ENCODE results near the gene TUB.
A peak's percentile ranks its signal among the peaks of the same experiment; 100 is the strongest.

Gene TUB

DNA sequence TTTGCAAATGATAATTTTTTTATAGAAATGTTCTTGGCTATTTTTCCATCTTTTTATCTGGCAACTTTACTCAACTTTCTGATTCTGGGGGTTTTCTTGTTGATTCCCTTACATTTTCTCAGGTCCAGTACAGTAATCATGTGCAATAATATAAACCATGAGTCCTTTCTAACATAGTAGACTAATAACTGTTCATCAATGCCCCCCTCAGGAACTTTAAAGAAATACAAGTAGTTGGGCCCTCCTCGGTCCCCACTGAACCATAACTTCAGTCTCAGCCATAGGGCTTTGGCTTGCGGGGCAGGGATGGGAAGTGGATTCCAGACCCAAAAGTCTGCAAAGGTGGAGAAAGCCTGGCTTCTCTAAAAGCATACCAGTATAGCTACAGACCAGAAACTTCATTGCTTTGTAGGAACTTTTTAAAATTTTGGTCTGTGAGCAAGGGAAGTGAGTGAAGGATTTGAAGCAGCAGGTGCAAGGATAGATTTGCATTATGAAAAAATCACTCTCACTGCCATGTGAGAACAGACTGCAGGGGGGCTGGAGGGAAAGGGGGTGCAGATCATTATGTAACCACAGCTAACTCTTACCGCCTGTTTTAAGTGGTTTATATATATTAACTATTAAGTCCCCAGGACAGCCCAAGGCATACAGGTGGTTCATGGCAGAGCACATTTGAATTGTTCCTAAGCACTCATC lies 10.4 kb upstream of the TUB start:
- no peak for DNase-seq

DNA sequence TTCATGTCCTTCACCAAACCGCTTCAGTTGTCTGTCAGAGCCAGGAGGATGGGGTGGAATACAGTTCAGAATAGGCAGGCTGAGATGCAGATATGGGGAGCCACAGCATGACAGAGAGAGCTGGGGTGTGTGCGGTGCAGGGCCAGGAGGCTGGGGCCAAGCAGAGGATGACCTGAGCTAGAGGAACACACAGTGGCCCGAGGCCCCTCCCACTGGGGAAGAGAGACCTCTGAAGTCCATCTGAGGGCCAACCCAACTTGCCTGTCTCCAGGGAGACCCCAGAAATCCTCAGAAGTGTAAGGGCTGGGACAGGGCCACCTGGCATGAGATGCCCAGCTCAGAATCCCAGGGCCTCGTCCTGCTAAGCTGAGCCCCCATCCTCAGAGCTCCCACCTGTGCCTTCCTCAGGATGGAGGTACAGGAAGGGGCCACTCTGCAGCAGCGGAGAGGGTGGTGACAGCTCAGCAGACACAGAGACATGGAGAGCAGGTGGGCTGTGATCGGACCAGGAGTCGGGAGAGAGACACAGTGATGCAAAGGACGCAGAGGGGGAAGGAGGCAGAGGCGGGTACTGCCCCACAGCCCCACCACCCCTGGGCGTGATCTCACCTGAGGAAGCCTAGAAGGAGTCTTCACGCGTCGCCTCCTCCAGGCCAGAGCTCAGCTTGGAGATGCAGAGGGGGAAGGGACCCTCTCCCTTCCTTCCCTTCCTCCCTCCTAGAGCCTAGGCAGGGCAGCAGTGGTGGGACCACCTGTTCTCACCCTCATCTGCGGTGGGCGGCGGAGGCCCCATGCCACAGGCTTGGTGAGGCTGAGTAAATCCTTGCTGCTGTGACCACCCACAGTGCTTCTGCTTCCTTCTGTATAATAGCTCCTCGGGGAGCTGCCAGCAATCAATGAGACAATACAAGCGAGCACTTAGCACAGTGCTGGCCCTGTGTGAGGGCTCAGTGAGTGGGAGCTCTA lies 9.1 kb upstream of the TUB start:
- DNase-seq, result no peak

DNA sequence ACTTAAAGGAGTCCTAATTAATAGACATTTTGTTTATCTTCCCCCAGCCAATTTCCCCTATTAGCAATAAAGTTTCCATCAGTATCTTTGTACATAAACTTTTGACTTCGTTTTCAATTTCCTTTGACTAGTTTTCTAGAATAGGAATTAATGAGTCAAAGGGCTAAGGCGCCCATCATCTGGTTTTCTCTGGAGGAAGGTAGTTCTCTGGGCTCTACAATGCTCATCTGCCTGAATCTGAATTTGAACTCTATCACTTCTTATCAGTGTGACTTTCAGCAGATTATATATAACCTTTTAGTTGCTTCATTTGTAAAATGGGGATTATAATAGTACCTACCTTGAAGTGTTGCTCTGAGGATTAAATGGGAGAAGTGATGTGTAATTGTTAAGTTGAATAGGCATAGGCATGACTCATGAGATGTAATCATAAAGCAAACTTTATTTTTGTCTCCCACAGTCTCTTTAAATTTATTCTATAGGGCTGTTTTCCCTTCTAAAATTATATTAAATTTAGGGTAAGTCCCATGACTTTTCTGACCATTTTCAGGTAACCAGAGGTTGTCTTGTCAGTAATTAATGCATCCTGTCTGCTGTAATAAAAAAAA lies 5.8 kb upstream of the TUB start:
- DNase-seq, result no peak

DNA sequence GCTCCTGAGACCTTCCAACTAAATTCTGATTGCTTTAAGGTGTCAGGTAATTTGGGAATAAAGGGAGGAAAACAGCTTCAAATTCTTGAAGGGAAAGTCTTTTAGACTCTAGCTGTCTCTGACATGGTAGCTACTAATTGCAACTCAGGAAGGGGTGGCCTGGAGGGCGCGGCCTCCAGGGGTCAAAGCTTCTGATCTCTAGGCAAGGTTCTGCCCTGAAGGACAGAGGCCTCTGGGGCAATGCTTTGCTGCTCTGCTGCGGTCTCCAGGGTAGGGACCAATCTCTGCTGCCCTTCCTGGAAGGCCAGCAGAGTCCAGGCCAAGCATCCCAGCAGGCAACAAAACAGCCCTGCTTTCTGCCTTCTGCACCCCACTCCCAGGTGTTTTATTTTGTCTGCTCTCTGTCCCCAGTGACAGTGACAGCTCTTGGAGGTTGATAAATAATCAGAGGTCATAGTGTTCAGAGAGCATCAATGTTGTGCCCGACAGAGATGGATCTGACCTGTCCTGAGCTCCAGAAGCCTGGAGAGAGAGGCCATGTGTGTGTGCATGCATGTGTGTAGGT lies 1.8 kb upstream of the TUB start:
- DNase-seq, result no peak

DNA sequence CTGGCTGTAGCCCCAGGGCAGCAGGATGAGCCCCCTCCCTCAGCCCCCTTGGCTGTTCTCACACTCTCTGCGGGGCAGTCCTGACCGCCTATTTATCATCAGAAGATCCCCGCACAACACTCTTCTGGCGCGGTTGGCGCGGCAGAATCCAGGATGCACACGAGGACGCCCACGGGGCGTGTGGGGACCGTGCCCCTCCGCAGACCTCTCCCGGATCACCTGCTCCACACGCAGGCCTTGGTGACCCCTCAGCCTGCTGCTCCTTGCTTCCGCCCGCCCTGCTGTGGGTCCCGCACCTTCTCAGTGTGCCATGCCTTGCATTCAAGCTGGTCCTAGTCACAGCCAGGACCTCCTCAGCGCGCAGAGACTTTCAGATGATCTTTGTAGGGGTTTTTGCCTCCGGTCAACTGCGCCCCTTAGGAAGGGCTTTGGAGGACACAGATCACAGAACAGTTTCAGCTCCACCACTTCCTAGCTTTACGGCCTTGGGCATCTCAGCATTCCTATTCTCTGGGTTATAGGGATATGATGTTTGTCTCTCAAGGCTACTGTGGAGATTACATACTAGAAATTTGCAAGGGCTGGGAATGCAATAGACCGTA lies 841 bp upstream of the TUB start:
- no peak for DNase-seq

DNA sequence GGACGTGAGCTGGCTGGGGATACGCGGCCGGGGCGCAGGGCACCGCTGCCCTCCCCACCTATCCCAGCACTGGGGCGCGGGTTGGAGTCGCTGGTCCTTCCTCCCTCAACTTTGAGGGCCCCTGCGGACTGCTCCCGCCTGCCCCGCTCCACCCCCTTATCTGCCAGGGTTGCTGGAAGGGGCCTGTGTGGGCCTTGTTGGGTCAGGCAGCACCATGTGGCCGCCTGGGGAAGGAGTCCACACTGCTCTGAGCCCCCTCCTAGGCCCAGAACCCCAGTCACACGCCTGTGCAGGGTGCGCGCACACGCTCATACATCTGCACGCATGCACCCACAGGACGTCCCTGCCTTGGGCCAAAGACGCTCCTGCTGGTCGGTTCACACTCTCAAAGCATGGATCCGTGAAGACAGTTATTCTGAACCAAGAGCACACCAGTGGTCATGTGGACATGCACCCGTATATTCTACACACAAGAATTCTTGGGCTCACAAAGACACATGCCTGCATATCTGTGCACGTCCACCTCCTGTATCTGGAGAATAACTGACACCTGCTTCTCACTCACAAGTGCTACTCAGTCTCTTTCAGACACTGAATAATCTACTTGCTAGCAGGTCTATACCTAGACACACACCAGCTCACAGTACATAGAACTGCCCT lies 710 bp downstream of the TUB start:
- no peak for DNase-seq

DNA sequence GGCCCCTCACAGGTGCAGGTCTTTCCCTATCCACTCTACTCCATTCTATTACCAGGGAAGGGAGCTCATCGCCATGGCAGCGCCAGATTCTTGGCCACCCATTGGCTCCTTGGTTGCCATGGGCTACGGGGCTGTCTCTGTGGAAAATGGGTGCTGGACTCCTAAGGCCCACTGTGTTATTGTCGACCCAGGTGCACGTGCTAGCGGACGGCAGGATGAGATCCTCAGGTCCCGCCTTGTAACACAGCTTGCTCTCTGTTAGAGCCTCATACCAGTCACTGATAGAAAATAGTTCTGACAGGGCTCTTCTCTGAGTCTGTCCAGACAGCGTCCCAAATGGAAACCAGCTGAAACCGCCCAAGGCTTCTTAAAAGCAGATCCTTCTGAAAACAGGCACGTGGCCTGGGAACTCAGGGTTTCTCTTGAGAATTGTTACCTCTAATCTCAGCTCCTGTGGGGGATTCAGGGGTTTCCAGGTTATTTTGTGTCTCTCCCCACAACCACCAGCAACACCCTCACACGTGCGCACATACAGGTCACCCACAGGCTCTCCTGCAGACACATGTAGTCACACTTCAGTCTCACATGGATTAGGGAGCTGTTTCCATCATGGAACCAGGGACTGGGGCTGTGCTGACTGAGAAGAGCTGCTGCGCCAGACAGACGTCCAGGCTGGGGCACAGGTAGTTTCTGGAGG lies 1.5 kb downstream of the TUB start:
- DNase-seq, result no peak

DNA sequence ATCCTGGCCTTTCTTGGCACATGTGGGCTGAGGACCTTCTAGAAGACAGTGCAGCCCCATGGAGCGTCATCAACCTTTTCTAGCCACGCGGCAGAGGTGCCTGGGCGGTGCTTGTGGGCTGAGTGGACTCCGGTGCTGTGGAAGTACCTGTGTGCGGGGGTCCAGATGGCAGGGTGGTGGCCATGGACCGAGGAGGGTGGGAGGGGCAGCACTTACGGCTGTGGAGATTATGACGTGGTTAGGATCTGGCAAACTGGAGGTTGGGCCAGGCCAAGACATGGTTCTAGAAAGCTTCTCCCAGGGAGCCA lies 2.0 kb downstream of the TUB start:
- DNase-seq, result no peak

DNA sequence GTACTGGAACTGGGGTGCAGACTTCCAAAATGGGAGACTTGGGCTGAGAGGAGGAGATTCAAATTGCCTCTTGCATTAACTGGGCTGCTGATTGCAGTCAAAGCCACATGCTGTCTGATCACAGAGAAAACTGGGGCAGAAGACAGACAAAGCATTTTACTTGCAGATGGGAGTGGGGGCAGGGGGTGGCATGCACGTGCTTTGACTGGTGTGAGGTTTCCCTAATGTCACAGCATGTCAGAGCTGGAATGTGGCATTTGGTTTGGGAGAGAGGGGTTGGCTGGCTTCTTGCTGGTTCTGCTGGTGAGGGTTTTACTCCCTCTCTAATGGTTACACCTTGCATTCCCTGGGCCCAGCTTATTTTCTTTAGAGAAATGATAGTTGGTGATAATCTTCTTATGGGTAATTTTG lies 2.9 kb downstream of the TUB start:
- DNase-seq, result no peak

DNA sequence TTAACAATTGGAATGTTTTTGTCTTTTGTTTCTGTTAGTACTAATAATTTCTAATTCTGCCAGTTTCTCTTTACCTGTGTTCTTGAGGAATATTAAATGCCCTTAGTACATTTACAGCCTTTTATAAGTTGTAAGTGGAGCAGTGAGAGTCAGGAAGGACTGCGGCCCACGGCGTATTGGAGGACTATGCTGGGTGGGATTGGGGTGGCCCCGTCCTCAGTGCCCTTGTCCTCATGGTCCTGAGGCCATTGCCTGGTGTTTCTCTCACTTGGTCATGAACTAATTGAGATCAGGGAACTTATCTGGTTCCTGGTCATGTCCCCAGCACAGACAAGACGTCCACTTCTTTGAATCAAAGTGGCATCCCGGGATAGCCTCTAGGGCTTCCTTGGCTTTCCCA lies 3.3 kb downstream of the TUB start:
- no peak for DNase-seq

DNA sequence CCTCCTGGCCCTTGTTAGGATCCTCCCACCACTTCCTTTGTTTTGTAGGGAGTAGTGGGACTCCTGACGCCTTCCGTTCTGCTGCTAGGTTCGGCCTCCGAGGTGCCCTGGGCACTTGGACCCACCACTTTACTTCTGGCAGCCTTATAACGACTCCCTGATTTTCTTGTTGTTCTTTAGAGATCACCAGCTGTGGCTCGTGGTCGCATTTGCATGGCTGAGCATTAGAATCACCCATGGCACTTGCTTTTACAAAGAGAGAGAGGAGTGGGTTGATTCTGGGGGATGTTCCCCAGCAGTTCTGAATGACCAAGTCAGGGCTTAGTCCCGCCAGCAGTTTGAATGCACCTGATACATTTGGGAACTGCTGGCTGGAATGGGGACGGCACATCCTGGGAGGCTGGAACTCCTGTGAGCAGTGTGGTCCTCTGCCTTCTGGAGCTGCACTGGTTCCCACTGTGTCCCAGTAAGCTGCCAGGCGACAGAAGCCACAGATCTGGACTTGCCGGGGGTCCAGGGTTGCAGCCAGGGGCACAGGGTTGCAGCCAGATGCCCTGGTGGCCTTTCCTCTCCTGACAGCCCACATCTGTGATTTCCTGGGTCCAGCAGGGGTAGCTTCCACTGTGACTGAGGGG lies 4.1 kb downstream of the TUB start:
- DNase-seq, result no peak

DNA sequence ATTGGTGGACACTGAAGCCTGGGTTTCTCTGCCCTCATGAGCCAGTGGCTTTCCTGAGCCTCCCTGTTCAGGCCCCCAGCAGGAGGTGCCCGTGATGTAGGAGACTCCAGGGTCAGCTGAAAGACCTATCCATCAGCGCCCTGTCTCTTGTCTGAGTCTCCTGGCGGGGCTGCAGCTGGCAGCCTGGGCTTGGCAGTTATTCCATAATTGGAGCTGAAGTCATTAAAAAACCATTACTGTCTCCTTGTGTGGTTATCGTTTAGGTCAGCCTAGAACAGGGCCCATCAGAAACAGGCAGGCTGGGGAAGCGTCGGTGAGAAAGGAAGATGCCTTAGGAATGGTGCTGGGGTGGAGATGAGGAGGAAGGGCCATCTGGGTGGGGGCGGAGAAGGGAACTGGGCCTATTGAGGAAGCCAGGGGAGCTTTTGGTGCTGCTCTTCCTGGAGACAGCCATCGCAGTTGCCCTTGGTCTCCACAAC lies 5.0 kb downstream of the TUB start:
- DNase-seq, result no peak

DNA sequence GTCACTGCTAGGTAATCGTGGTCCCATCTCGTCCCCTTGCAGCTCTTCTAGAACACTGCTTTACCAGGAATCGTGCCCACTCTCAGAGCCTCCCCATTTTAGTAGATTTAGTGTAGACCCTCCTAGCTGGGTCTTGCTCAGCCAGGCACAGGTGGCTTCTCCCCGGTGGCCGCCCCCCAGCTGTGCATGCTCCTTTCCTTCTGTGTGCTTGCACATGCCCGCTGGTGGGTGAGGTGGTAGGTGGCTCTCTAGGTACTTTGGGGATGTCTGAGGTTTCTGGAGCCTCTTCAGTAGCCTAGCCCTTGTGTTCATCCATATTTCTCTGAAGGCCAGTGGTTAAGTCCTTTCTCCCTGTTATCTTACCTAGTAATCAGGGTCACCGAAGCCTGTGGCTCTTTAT lies 5.6 kb downstream of the TUB start:
- DNase-seq, result no peak

DNA sequence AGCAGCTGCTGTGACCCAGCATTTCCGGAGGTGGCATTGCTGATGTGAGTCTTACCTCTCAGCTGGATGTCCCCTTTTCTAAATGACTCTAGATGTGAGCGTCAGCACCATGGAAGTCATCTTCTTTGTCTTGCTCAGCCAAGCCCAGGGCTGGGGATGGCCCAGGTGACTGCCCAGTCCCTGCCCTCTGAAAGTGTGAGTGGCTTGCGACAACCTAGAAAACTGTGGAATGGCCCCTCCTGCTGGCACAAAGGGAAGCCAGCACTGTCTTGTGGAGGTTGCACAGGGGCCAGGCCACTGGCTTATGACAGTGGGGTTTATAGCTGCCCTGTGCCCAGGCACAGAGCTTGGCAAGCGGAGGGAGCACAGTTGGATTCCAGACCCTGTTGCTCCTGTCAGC lies 6.2 kb downstream of the TUB start:
- no peak for DNase-seq

DNA sequence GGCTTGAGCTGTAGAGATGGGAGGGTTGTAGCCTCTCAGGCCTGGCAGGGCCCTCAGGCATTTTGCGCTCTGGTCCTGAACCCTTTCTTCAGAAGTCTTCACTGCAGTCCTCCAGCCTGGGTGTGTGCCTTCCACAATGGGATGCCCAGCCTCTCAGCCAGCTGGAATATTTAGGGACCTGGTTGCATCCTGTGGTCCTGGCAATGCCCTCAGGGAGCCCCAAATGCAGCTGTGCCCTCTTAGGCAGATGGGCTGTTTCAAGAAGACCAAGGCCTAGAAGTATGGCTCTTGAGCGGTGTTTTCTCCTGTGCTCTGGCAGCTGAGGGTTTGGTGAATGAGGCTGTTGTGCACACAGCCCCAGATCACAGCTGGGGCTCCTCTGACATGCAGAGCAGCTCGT lies 6.7 kb downstream of the TUB start:
- no peak for DNase-seq

DNA sequence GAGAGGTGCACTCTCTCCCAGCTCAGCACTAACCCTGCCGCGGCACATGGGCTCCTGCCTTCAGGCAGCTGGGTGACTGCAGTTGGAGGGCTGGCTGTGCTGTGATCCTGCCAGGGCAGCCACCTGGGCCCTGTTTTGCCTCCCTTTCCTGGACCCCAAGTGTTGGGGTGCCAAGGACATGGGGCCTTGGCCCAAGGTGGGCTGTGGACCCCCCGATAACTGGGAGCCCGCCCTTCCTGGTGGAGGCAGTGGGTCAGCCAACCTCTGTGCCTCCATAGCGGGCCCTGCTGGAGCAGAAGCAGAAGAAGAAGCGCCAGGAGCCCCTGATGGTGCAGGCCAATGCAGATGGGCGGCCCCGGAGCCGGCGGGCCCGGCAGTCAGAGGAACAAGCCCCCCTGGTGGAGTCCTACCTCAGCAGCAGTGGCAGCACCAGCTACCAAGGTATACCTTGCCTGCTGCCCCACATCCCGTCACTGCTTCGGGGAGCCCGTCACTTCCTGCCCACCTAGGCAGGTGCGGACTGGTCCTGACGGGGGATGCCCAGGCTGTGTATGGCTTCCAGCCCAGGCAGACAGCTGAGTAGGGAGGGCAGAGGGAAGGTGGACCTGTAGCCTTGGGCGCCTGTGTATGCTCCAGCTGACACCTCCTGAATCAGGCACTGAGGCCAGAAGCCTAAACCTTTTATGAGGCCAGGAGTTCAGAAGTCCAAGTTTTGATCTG lies 8.9 kb downstream of the TUB start:
- no peak for DNase-seq

DNA sequence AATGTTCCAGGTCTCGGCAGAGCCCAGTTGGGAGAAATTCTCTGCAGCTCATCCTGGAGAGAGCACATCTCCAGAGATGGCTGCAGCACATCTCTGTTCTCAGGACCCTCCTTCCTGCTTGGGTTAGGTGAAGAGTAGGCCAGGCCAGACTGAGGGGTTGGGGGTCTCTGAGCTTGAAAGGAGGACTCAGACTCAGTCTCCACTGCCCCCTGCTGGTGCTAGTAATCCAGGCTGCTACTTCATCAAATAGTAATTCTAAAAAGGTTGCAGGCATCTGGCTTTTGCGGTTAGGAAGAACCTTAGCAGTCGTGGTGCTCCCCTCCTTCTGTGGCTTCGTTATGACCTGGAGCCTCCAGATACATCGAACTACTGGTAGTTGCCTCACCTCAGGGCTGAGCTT lies 9.7 kb downstream of the TUB start:
- no peak for DNase-seq

DNA sequence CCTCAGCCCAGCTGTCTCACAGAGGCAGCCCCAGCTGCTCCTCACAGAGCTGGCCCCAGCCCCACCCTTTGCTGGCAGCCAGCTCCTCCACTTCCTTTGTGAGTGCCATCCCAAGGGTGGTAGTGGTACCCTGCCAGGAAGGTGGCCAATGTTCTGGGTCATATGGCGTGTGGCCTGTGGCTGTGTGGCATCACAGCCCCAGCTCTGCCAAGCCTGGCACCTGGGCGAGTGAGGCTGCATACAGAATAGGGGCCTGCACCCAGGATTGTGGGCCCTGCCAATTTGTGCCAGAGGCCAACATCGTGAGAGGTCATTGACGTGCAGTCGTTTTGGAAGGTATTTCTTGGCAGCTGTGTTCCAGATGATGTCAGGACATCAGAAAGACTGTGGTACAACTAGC lies 10.7 kb downstream of the TUB start:
- no peak for DNase-seq

DNA sequence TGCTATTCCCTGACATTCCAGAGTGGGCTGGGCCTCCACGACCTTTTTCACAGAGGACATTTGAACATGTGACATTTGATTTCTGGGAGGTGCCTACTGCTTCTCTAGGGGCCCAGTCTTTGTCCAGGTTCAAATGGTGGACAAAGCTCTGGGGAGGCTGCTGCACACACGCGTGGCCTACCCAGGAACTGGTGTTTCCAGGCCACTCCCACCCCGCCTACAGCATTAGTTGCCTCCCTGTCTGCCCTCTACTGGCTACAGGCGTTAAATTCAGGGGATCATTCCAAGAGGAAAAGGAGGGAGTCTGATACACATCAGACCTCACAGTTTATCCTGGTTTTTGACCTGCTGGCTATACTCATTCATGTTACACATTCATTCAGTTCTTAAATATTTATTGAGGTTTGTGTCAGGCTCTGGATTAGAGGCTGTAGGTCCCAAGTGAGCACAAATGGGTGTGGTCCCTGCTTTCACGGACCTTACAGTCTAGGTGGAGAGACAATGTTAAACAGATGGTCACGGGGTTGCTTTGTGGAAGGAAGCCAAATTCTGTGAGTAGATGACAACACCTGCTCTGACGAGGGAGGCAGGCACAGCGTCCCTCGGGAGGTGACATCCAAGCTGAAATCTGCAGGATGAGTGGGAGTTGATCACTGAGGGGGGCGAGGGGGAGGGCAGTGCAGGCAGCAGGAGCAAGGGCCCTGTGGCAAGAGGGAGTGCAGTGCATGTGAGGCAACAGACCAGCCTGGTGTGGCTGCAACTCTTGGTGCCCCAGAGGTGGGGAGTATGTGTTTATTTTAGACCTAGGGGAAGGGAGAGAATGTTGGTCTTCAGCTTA lies 11.8 kb downstream of the TUB start:
- peak in 1 of 2 experiments; percentile 25 for DNase-seq
